OCI-LY1 (cell line): ENCODE data around the gene DRD4.

Source experiments
- H2AFZ ChIP-seq: fragments of 200-600 bp; sonication (generic), shearing (Covaris generic); 2 replicates; pipeline ENCODE4 v1.6.0; 2014; ENCODE audit warnings: antibody characterized with exemption, mild to moderate bottlenecking, low read length
- H3F3A ChIP-seq: fragments of 200-600 bp; sonication (generic), shearing (Covaris generic); 2 replicates; pipeline ENCODE4 v1.6.0; 2014; ENCODE audit warnings: mild to moderate bottlenecking, antibody characterized with exemption, low read length, moderate library complexity; ENCODE audit not compliant: insufficient read depth
- H3K27ac ChIP-seq: fragments of 200-600 bp; sonication (generic); 2 replicates; pipeline ENCODE4 v1.5.1; 2014; ENCODE audit warnings: low read length, mixed run types, mild to moderate bottlenecking, low read depth; ENCODE audit not compliant: poor library complexity, severe bottlenecking
- H3K27me3 ChIP-seq: fragments of 200-600 bp; sonication (generic); 2 replicates; pipeline ENCODE4 v1.6.0; 2014; ENCODE audit warnings: antibody characterized with exemption, mild to moderate bottlenecking, low read length, moderate library complexity; ENCODE audit not compliant: insufficient read depth
- H3K36me3 ChIP-seq: fragments of 200-600 bp; sonication (generic); 2 replicates; pipeline ENCODE4 v1.6.1; 2014; ENCODE audit warnings: mild to moderate bottlenecking, antibody characterized with exemption, low read length, moderate library complexity, mixed read lengths; ENCODE audit not compliant: insufficient read depth
- H3K4me1 ChIP-seq: fragments of 200-600 bp; sonication (generic); 2 replicates; pipeline ENCODE4 v1.5.1; 2014; ENCODE audit warnings: mild to moderate bottlenecking, low read length, moderate library complexity; ENCODE audit not compliant: insufficient read depth, severe bottlenecking
- H3K4me2 ChIP-seq: fragments of 200-600 bp; sonication (generic), shearing (Covaris generic); 2 replicates; pipeline ENCODE4 v1.6.1; 2014; ENCODE audit warnings: low read length
- H3K4me3 ChIP-seq: fragments of 200-600 bp; sonication (generic); 2 replicates; pipeline ENCODE4 v1.5.1; 2014; ENCODE audit warnings: low read length, low read depth, mild to moderate bottlenecking, mixed read lengths; ENCODE audit not compliant: poor library complexity, severe bottlenecking
- H3K79me2 ChIP-seq: fragments of 200-600 bp; shearing (Covaris generic); 2 replicates; pipeline ENCODE4 v1.6.1; 2016; ENCODE audit warnings: mixed run types, low read length, mixed read lengths; ENCODE audit not compliant: insufficient read depth
- H3K9ac ChIP-seq: fragments of 200-600 bp; sonication (generic), shearing (Covaris generic); 2 replicates; pipeline ENCODE4 v1.6.1; 2014; ENCODE audit warnings: mild to moderate bottlenecking, low read length, mixed read lengths
- H3K9me2 ChIP-seq: fragments of 200-600 bp; sonication (generic), shearing (Covaris generic); 2 replicates; pipeline ENCODE4 v1.6.1; 2014; ENCODE audit warnings: low read depth, mild to moderate bottlenecking, low read length, mixed read lengths
- H3K9me3 ChIP-seq: fragments of 200-600 bp; shearing (Covaris generic); 2 replicates; pipeline ENCODE4 v1.6.1; 2014; ENCODE audit warnings: low read length, mixed read lengths
- H4K20me1 ChIP-seq: fragments of 200-600 bp; sonication (generic), shearing (Covaris generic); 2 replicates; pipeline ENCODE4 v1.6.0; 2016; ENCODE audit warnings: mild to moderate bottlenecking, low read length; ENCODE audit not compliant: insufficient read depth
- CTCF ChIP-seq: fragments of 200-600 bp; sonication (generic), shearing (Covaris generic); IDR thresholded peaks from 2 replicates; pipeline ENCODE4 v1.5.1; 2017; ENCODE audit warnings: mild to moderate bottlenecking, antibody characterized with exemption, low read length, moderate library complexity, mixed read lengths
- EZH2 ChIP-seq: fragments of 200-600 bp; sonication (generic), shearing (Covaris generic); IDR thresholded peaks from 2 replicates; pipeline ENCODE4 v1.8.0; 2017; ENCODE audit warnings: borderline replicate concordance, mixed run types, mild to moderate bottlenecking, antibody characterized with exemption, low read length, moderate library complexity, mixed read lengths

The DRD4 gene

GRCh38 chr11:638631-639331 is 1.7 kb downstream of the DRD4 start:
- Histone ChIP-seq H3K4me3 (no peak overlapping the region), H3K79me2 (no peaks in the 10 kb centered on the region), H2AFZ (no peak overlapping the region), H3F3A (no peaks in the 10 kb centered on the region), H3K27ac (no peak overlapping the region), H3K9me2 (no peaks in the 10 kb centered on the region), H3K9me3 (no peaks in the 10 kb centered on the region), H3K4me1 (no peaks in the 10 kb centered on the region), H4K20me1 (no peaks in the 10 kb centered on the region), H3K9ac (no peak overlapping the region), H3K4me2 (no peak overlapping the region), H3K27me3 (no peaks in the 10 kb centered on the region), H3K36me3 (no peaks in the 10 kb centered on the region)
- TF ChIP-seq CTCF (no peak), EZH2 (no peak)

GRCh38 chr11:639332-639955 is 2.4 kb downstream of the DRD4 start:
- H3K9ac ChIP-seq = no peak overlapping the region
- peaks cover 5% of the 10 kb centered on the region; the same call in 1 of the 2 replicates for H3K36me3 ChIP-seq
- no peak overlapping the region for H3K4me3 ChIP-seq
- TF ChIP-seq EZH2 (no peak), CTCF (no peak)
- no peaks in the 10 kb centered on the region for H3F3A ChIP-seq
- H3K9me2 ChIP-seq = no peaks in the 10 kb centered on the region
- H3K27ac ChIP-seq = no peak overlapping the region
- H4K20me1 ChIP-seq = no peaks in the 10 kb centered on the region
- H3K4me2 ChIP-seq = no peak overlapping the region
- H3K4me1 ChIP-seq = no peaks in the 10 kb centered on the region
- no peaks in the 10 kb centered on the region for H3K9me3 ChIP-seq
- H3K79me2 ChIP-seq = no peaks in the 10 kb centered on the region
- no peak overlapping the region for H2AFZ ChIP-seq
- H3K27me3 ChIP-seq = no peaks in the 10 kb centered on the region

- TF ChIP-seq CTCF (no peak), EZH2 (no peak)
- no peaks in the 10 kb centered on the region for H3F3A ChIP-seq
- H3K9ac ChIP-seq = no peak overlapping the region
- H3K27ac ChIP-seq = no peak overlapping the region
- peaks cover 5% of the 10 kb centered on the region; the same call in 1 of the 2 replicates for H3K36me3 ChIP-seq
- H3K27me3 ChIP-seq = no peaks in the 10 kb centered on the region
- no peaks in the 10 kb centered on the region for H3K9me2 ChIP-seq
- H3K4me2 ChIP-seq = no peak overlapping the region
- no peak overlapping the region for H3K4me3 ChIP-seq
- no peaks in the 10 kb centered on the region for H3K79me2 ChIP-seq
- H2AFZ ChIP-seq = no peak overlapping the region
- no peaks in the 10 kb centered on the region for H3K4me1 ChIP-seq
- H4K20me1 ChIP-seq = no peaks in the 10 kb centered on the region
- no peaks in the 10 kb centered on the region for H3K9me3 ChIP-seq
These were observed 3.1 kb downstream of the DRD4 start for GRCh38 chr11:640021-640706.
